Tongue (tissue), 2 donors: Measurements from ENCODE around the gene VGLL2. TPM values are rescaled to one million over a fixed set of nuclear protein-coding genes. Genes with fewer than 3 reads are reported as not detected.
A peak's percentile ranks its signal among the peaks of the same experiment; 100 is the strongest.

Source experiments
- DNase-seq: peaks from one replicate; pipeline ENCODE4 v3.0.0-alpha.2; 2015
- total RNA-seq: library from RNA; depleted of rRNA; stranded (reverse); fragments of >200 nt; gene quantifications from one replicate; pipeline ENCODE4 v1.2.3, GENCODE V29; 2014

Gene VGLL2
- total RNA-seq, 1 donor from 2014 or later = 18.4 TPM

- peak; percentile 41 for DNase-seq
These were observed 4.3 kb downstream of the VGLL2 start for GRCh38 chr6:117269638-117270054.

GRCh38 chr6:117270055-117270842 lies 4.9 kb downstream of the VGLL2 start:
- peak; percentile 36 for DNase-seq

GRCh38 chr6:117270843-117271507 lies 5.6 kb downstream of the VGLL2 start:
- peak; percentile 13 for DNase-seq

GRCh38 chr6:117272032-117272866 lies 6.9 kb downstream of the VGLL2 start:
- DNase-seq = peak; percentile 19

GRCh38 chr6:117272891-117273290 lies 7.5 kb downstream of the VGLL2 start:
- peak; percentile 69 for DNase-seq

- DNase-seq = no peak
These were observed 9.8 kb downstream of the VGLL2 start for GRCh38 chr6:117275205-117275604.

- DNase-seq = peak; percentile 24
These were observed 10.4 kb downstream of the VGLL2 start for GRCh38 chr6:117275711-117276110.

- DNase-seq = peak; percentile 49
These were observed 11.5 kb downstream of the VGLL2 start for GRCh38 chr6:117276778-117277316.

- no peak for DNase-seq
These were observed 15.6 kb downstream of the VGLL2 start for GRCh38 chr6:117280922-117281321.

- peak; percentile 8 for DNase-seq
These were observed 22.8 kb downstream of the VGLL2 start for GRCh38 chr6:117288083-117288715.

- peak; percentile 62 for DNase-seq
These were observed 25.0 kb downstream of the VGLL2 start for GRCh38 chr6:117290173-117290846.

GRCh38 chr6:117298941-117299340 lies 33.6 kb downstream of the VGLL2 start:
- DNase-seq = no peak

GRCh38 chr6:117303323-117303722 lies 38.0 kb downstream of the VGLL2 start:
- peak; percentile 5 for DNase-seq

- DNase-seq = no peak
These were observed 39.1 kb downstream of the VGLL2 start for GRCh38 chr6:117304446-117304845.

GRCh38 chr6:117306227-117306790 lies 41.0 kb downstream of the VGLL2 start:
- no peak for DNase-seq

GRCh38 chr6:117307655-117308054 lies 42.3 kb downstream of the VGLL2 start:
- no peak for DNase-seq

GRCh38 chr6:117309069-117309468 lies 43.7 kb downstream of the VGLL2 start:
- DNase-seq = no peak

GRCh38 chr6:117309611-117310010 lies 44.3 kb downstream of the VGLL2 start:
- DNase-seq = no peak

- DNase-seq = no peak
These were observed 46.0 kb downstream of the VGLL2 start for GRCh38 chr6:117311310-117311709.

- no peak for DNase-seq
These were observed 46.4 kb downstream of the VGLL2 start for GRCh38 chr6:117311726-117312125.

GRCh38 chr6:117317261-117317660 lies 51.9 kb downstream of the VGLL2 start:
- DNase-seq = peak; percentile 48
